Sigmoid colon (tissue), 7 donors: Measurements from ENCODE around the gene LEFTY1. TPM values are rescaled to one million over a fixed set of nuclear protein-coding genes. Genes with fewer than 3 reads are reported as not detected.

Experiments
- polyA plus RNA-seq, 3 donors: library from polyadenylated mRNA; stranded (reverse); fragments of 200-250 nt; gene quantifications; one replicate each; pipeline ENCODE4 v1.2.3, GENCODE V29; 2013
- small RNA-seq, 3 donors: library from RNA; depleted of rRNA; stranded (forward); fragments of <200 nt; gene quantifications; one replicate each; pipeline ENCODE3, GENCODE V24; 2016
- total RNA-seq, 4 donors: library from RNA; depleted of rRNA; stranded (reverse); fragments of >200 nt; gene quantifications; one replicate each; pipeline ENCODE4 v1.1.0, GENCODE V29; 2016
- donor health status: healthy with polysubstance abuse.
- donor health status: Bipolar disorder and iron deficiency.
- donor health status: healthy.

Gene LEFTY1
- total and polyA plus RNA-seq, 7 donors: 14.4 to 120 (median 46.2) TPM; not detected in 4

Small RNAs within 50 kb of the gene (small RNA-seq; reads per million reads assigned to genes)
- gene AL117348.1: 0 reads per million in 3 donors

Other genes starting within 250 kb of the LEFTY1 start
- 100 to 1,000 TPM in 3 of 4 donors, 10 to 100 TPM in 1; 92.2 to 197 (median 116) TPM for gene ENAH, start 236.0 kb downstream of the LEFTY1 start, total RNA-seq
- 10 to 100 TPM in 2 of 3 donors, 1 to 10 TPM in 1; 9.6 to 17.1 (median 15.0) TPM for gene ENAH, start 236.0 kb downstream of the LEFTY1 start, polyA plus RNA-seq
- gene SRP9, start 111.3 kb downstream of the LEFTY1 start, total RNA-seq: 100 to 1,000 TPM; 148 to 270 (median 220) TPM
- 100 to 1,000 TPM; 262 to 513 (median 358) TPM for gene SRP9, start 111.3 kb downstream of the LEFTY1 start, polyA plus RNA-seq
- 10 to 100 TPM; 43.6 to 78.9 (median 67.7) TPM for gene EPHX1, start 79.0 kb downstream of the LEFTY1 start, total RNA-seq
- 10 to 100 TPM in 2 of 3 donors, 1 to 10 TPM in 1; 6.9 to 26.6 (median 14.4) TPM for gene EPHX1, start 79.0 kb downstream of the LEFTY1 start, polyA plus RNA-seq
- gene TMEM63A, start 6.8 kb downstream of the LEFTY1 start, total RNA-seq: 10 to 100 TPM; 25.3 to 94.4 (median 36.9) TPM
- gene TMEM63A, start 6.8 kb downstream of the LEFTY1 start, polyA plus RNA-seq: 100 to 1,000 TPM in 1 of 3 donors, 1 to 10 TPM in 2; 3.0 to 103 (median 5.5) TPM
- 10 to 100 TPM; 31.0 to 40.5 (median 34.0) TPM for gene PYCR2, start 35.1 kb upstream of the LEFTY1 start, total RNA-seq
- 10 to 100 TPM; 33.8 to 74.4 (median 36.0) TPM for gene PYCR2, start 35.1 kb upstream of the LEFTY1 start, polyA plus RNA-seq
- 1 to 10 TPM in 2 of 4 donors, under 1 TPM in 1, not detected in 1; 0.71 to 5.0 (median 1.1) TPM for gene LEFTY2, start 52.1 kb upstream of the LEFTY1 start, total RNA-seq
- gene LEFTY2, start 52.1 kb upstream of the LEFTY1 start, polyA plus RNA-seq: 10 to 100 TPM in 1 of 3 donors, not detected in 2; 15.6 TPM
- gene SDE2, start 110.2 kb upstream of the LEFTY1 start, total RNA-seq: 10 to 100 TPM; 11.1 to 21.9 (median 18.4) TPM
- gene SDE2, start 110.2 kb upstream of the LEFTY1 start, polyA plus RNA-seq: 10 to 100 TPM in 2 of 3 donors, 1 to 10 TPM in 1; 9.0 to 12.7 (median 10.2) TPM
- 100 to 1,000 TPM; 320 to 452 (median 393) TPM for gene H3-3A, start 173.6 kb upstream of the LEFTY1 start, total RNA-seq
- gene H3-3A, start 173.6 kb upstream of the LEFTY1 start, polyA plus RNA-seq: 1,000 to 10,000 TPM in 2 of 3 donors, 100 to 1,000 TPM in 1; 807 to 2,184 (median 1,596) TPM